ENCODE data around the gene MORC1.
A peak's percentile ranks its signal among the peaks of the same experiment; 100 is the strongest.

MORC1 gene

GRCh38 chr3:109057616-109058015 is 60.3 kb downstream of the MORC1 start:
- Histone ChIP-seq H3K18ac (ENCODE audit: low read length) (no peak overlapping the region), H3K27me3 (ENCODE audit: insufficient read depth, low read length) (no peaks in the 10 kb centered on the region), H3K23ac (ENCODE audit: low read length) (no peak overlapping the region), H3K36me3 (ENCODE audit: control insufficient read depth in 1 of 2, insufficient read depth in 2 of 2, low read length in 2 of 2) (no peaks in the 10 kb centered on the region), H4K8ac (ENCODE audit: low read depth, low read length) (no peak overlapping the region), H4K91ac (ENCODE audit: low read depth, low read length) (no peak overlapping the region), H3K4me2 (ENCODE audit: low read length) (no peak overlapping the region), H2AK5ac (ENCODE audit: low read length) (no peak overlapping the region), H2BK12ac (ENCODE audit: low read length) (no peak overlapping the region), H3K9ac (ENCODE audit: low read length) (no peak overlapping the region), H2AFZ (ENCODE audit: insufficient read depth, low read length, poor library complexity) (no peak overlapping the region), H3K4ac (ENCODE audit: low read depth, low read length) (no peak overlapping the region), H3K79me2 (ENCODE audit: control insufficient read depth, insufficient read depth, low read length, poor library complexity) (no peaks in the 10 kb centered on the region), H2BK120ac (ENCODE audit: insufficient read depth, low read length, poor library complexity) (no peak overlapping the region), H2BK5ac (ENCODE audit: low read depth, low read length, poor library complexity) (no peak overlapping the region), H3K9me3 (ENCODE audit: insufficient read depth, low read depth, low read length) (no peaks in the 10 kb centered on the region), H3K79me1 (ENCODE audit: low read length) (no peaks in the 10 kb centered on the region), H3K4me1 (ENCODE audit: control insufficient read depth in 1 of 2, insufficient read depth in 2 of 2, low read length in 2 of 2) (no peaks in the 10 kb centered on the region), H4K12ac (ENCODE audit: low read depth, low read length) (no peak overlapping the region), H3K14ac (ENCODE audit: low read length) (no peak overlapping the region), H3K4me3 (ENCODE audit: low read depth, low read length) (no peak overlapping the region), H3K27ac (ENCODE audit: low read depth, low read length) (no peak overlapping the region)
- no CpG with 5 or more reads among the region's 3 CpGs for WGBS (ENCODE audit: extremely low coverage, insufficient coverage, insufficient read length)
- no peak for DNase-seq

GRCh38 chr3:109057056-109057455 is 60.9 kb downstream of the MORC1 start:
- no peak overlapping the region for H3K4ac ChIP-seq (ENCODE audit: low read depth, low read length)
- H3K18ac ChIP-seq (ENCODE audit: low read length), result no peak overlapping the region
- no peak for DNase-seq
- H4K91ac ChIP-seq (ENCODE audit: low read depth, low read length), result no peak overlapping the region
- no CpG with 5 or more reads among the region's 3 CpGs for WGBS (ENCODE audit: extremely low coverage, insufficient coverage, insufficient read length)
- H4K12ac ChIP-seq (ENCODE audit: low read depth, low read length), result no peak overlapping the region
- H3K23ac ChIP-seq (ENCODE audit: low read length), result no peak overlapping the region
- H2AK5ac ChIP-seq (ENCODE audit: low read length), result no peak overlapping the region
- H3K9ac ChIP-seq (ENCODE audit: low read length), result no peak overlapping the region
- no peak overlapping the region for H3K4me3 ChIP-seq (ENCODE audit: low read depth, low read length)
- no peaks in the 10 kb centered on the region for H3K9me3 ChIP-seq (ENCODE audit: insufficient read depth, low read depth, low read length)
- no peak overlapping the region for H4K8ac ChIP-seq (ENCODE audit: low read depth, low read length)
- no peaks in the 10 kb centered on the region for H3K79me1 ChIP-seq (ENCODE audit: low read length)
- H2BK5ac ChIP-seq (ENCODE audit: low read depth, low read length, poor library complexity), result no peak overlapping the region
- no peak overlapping the region for H2AFZ ChIP-seq (ENCODE audit: insufficient read depth, low read length, poor library complexity)
- H3K14ac ChIP-seq (ENCODE audit: low read length), result no peak overlapping the region
- no peak overlapping the region for H3K27ac ChIP-seq (ENCODE audit: low read depth, low read length)
- H3K79me2 ChIP-seq (ENCODE audit: control insufficient read depth, insufficient read depth, low read length, poor library complexity), result no peaks in the 10 kb centered on the region
- H3K4me2 ChIP-seq (ENCODE audit: low read length), result no peak overlapping the region
- no peaks in the 10 kb centered on the region for H3K4me1 ChIP-seq (ENCODE audit: control insufficient read depth in 1 of 2, insufficient read depth in 2 of 2, low read length in 2 of 2)
- no peak overlapping the region for H2BK120ac ChIP-seq (ENCODE audit: insufficient read depth, low read length, poor library complexity)
- no peaks in the 10 kb centered on the region for H3K27me3 ChIP-seq (ENCODE audit: insufficient read depth, low read length)
- no peaks in the 10 kb centered on the region for H3K36me3 ChIP-seq (ENCODE audit: control insufficient read depth in 1 of 2, insufficient read depth in 2 of 2, low read length in 2 of 2)
- H2BK12ac ChIP-seq (ENCODE audit: low read length), result no peak overlapping the region

DNA sequence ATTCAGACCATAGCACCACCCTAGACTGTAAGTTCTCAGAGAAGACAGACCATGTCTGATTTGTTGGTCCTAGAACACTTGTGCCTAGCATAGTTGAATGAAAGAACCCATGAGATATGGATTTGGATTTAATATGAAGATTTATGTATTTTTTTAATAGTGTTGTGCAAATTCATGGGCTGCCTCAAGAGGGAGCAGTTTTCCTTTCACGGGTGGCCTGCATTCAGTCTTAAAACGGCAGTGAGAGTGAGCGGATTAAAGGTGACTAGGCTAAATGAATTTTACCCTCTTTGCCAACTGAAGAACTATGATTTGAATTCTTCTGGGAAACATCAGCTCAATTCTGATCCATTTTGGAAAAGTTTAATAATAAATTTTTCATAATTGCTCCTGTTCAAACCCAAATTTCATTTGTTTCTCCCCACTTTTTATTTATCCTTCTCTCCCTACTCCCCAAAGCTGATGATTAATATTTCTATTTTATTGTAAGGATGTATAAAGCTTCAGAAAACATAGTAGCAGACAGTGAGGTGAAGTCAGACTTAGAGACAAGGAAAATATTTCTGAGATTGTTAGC is 67.3 kb downstream of the MORC1 start:
- Histone ChIP-seq H3K14ac (ENCODE audit: low read length) (no peak overlapping the region), H3K79me1 (ENCODE audit: low read length) (no peaks in the 10 kb centered on the region), H3K27me3 (ENCODE audit: insufficient read depth, low read length) (no peaks in the 10 kb centered on the region), H3K4me3 (ENCODE audit: low read depth, low read length) (no peak overlapping the region), H2BK5ac (ENCODE audit: low read depth, low read length, poor library complexity) (no peak overlapping the region), H2BK120ac (ENCODE audit: insufficient read depth, low read length, poor library complexity) (no peak overlapping the region), H2AFZ (ENCODE audit: insufficient read depth, low read length, poor library complexity) (no peak overlapping the region), H3K18ac (ENCODE audit: low read length) (no peak overlapping the region), H3K79me2 (ENCODE audit: control insufficient read depth, insufficient read depth, low read length, poor library complexity) (no peaks in the 10 kb centered on the region), H3K27ac (ENCODE audit: low read depth, low read length) (no peak overlapping the region), H3K4me1 (ENCODE audit: control insufficient read depth in 1 of 2, insufficient read depth in 2 of 2, low read length in 2 of 2) (no peaks in the 10 kb centered on the region), H3K23ac (ENCODE audit: low read length) (no peak overlapping the region), H4K91ac (ENCODE audit: low read depth, low read length) (no peak overlapping the region), H3K4ac (ENCODE audit: low read depth, low read length) (no peak overlapping the region), H2BK12ac (ENCODE audit: low read length) (no peak overlapping the region), H4K12ac (ENCODE audit: low read depth, low read length) (no peak overlapping the region), H2AK5ac (ENCODE audit: low read length) (no peak overlapping the region), H3K36me3 (ENCODE audit: control insufficient read depth in 1 of 2, insufficient read depth in 2 of 2, low read length in 2 of 2) (no peaks in the 10 kb centered on the region), H4K8ac (ENCODE audit: low read depth, low read length) (no peak overlapping the region), H3K9ac (ENCODE audit: low read length) (no peak overlapping the region), H3K4me2 (ENCODE audit: low read length) (no peak overlapping the region), H3K9me3 (ENCODE audit: insufficient read depth, low read depth, low read length) (no peaks in the 10 kb centered on the region)
- no CpG with 5 or more reads among the region's 3 CpGs for WGBS (ENCODE audit: extremely low coverage, insufficient coverage, insufficient read length)
- peak; percentile 9 to 62 for DNase-seq

DNA sequence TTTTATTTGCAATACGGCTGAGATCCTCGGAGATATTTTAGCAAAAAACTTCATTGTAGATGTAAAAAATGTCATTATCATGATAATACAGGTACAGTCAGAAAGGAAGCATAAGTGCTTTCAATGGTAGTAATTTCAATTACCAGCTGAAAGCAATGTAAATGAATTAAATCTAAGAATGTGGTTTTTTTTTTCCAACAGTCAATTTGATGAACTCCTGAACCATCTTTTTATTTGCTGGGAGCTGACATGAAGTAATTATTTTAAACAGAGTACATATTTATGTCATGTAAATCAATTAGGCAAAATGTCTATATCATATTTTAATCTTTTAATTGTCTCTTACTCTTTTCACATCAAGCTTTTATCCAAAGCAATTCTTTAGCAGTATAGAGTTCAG is 70.6 kb downstream of the MORC1 start:
- Histone ChIP-seq H3K4me3 (ENCODE audit: low read depth, low read length) (no peak overlapping the region), H3K23ac (ENCODE audit: low read length) (no peak overlapping the region), H2BK5ac (ENCODE audit: low read depth, low read length, poor library complexity) (no peak overlapping the region), H4K12ac (ENCODE audit: low read depth, low read length) (no peak overlapping the region), H2BK12ac (ENCODE audit: low read length) (no peak overlapping the region), H4K8ac (ENCODE audit: low read depth, low read length) (no peak overlapping the region), H3K14ac (ENCODE audit: low read length) (no peak overlapping the region), H2AFZ (ENCODE audit: insufficient read depth, low read length, poor library complexity) (no peak overlapping the region), H2AK5ac (ENCODE audit: low read length) (no peak overlapping the region), H3K36me3 (ENCODE audit: control insufficient read depth in 1 of 2, insufficient read depth in 2 of 2, low read length in 2 of 2) (no peaks in the 10 kb centered on the region), H3K9me3 (ENCODE audit: insufficient read depth, low read depth, low read length) (no peaks in the 10 kb centered on the region), H3K9ac (ENCODE audit: low read length) (no peak overlapping the region), H3K18ac (ENCODE audit: low read length) (no peak overlapping the region), H3K27ac (ENCODE audit: low read depth, low read length) (no peak overlapping the region), H2BK120ac (ENCODE audit: insufficient read depth, low read length, poor library complexity) (no peak overlapping the region), H3K4ac (ENCODE audit: low read depth, low read length) (no peak overlapping the region), H3K79me1 (ENCODE audit: low read length) (no peaks in the 10 kb centered on the region), H3K27me3 (ENCODE audit: insufficient read depth, low read length) (no peaks in the 10 kb centered on the region), H4K91ac (ENCODE audit: low read depth, low read length) (no peak overlapping the region), H3K4me2 (ENCODE audit: low read length) (no peak overlapping the region), H3K4me1 (ENCODE audit: control insufficient read depth in 1 of 2, insufficient read depth in 2 of 2, low read length in 2 of 2) (no peaks in the 10 kb centered on the region), H3K79me2 (ENCODE audit: control insufficient read depth, insufficient read depth, low read length, poor library complexity) (no peaks in the 10 kb centered on the region)
- no peak for DNase-seq
- WGBS (ENCODE audit: extremely low coverage, insufficient coverage, insufficient read length), result no CpG with 5 or more reads among the region's 2 CpGs
